Liver (tissue), 9 donors: ENCODE measurements around the gene HSP90AA1. TPM values are rescaled to one million over a fixed set of nuclear protein-coding genes. Genes with fewer than 3 reads are reported as not detected.

Source experiments
- DNase-seq: peaks from one replicate; pipeline ENCODE4 v3.0.0-alpha.2; 2017; ENCODE audit warnings: low spot score
- H3K27ac ChIP-seq, 2 donors: one replicate each; pipeline ENCODE4 v1.7.0; 2013; ENCODE audit warnings: inconsistent platforms in 2 of 2, low read length in 2 of 2, control low read depth in 1 of 2, low read depth in 1 of 2, mild to moderate bottlenecking in 1 of 2
- H3K27me3 ChIP-seq, 4 donors: one replicate each; pipeline versions ENCODE4 v1.6.1 to v1.7.0; 2013; ENCODE audit warnings: low read length in 3 of 4, inconsistent platforms in 1 of 4, mild to moderate bottlenecking in 1 of 4, moderate library complexity in 1 of 4; ENCODE audit not compliant: control insufficient read depth in 4 of 4, insufficient read depth in 4 of 4
- H3K36me3 ChIP-seq, 4 donors: one replicate each; pipeline versions ENCODE4 v1.6.1 to v1.7.0; 2013; ENCODE audit warnings: low read length in 3 of 4, mild to moderate bottlenecking in 3 of 4, low read depth in 1 of 4, moderate library complexity in 1 of 4; ENCODE audit not compliant: control insufficient read depth in 4 of 4, insufficient read depth in 3 of 4
- H3K4me1 ChIP-seq, 4 donors: one replicate each; pipeline versions ENCODE4 v1.6.1 to v1.7.0; 2013; ENCODE audit warnings: low read length in 3 of 4, mild to moderate bottlenecking in 3 of 4, moderate library complexity in 1 of 4; ENCODE audit not compliant: control insufficient read depth in 4 of 4, insufficient read depth in 4 of 4
- H3K4me3 ChIP-seq, 3 donors: one replicate each; pipeline versions ENCODE4 v1.6.1 to v1.7.0; 2013; ENCODE audit warnings: low read length in 3 of 3, control low read depth in 1 of 3, low read depth in 1 of 3, mild to moderate bottlenecking in 1 of 3
- H3K9ac ChIP-seq, 2 donors: one replicate each; pipeline ENCODE4 v1.7.0; 2013; ENCODE audit warnings: low read length in 2 of 2, mild to moderate bottlenecking in 2 of 2, moderate library complexity in 2 of 2, control low read depth in 1 of 2, low read depth in 1 of 2
- H3K9me3 ChIP-seq, 4 donors: one replicate each; pipeline versions ENCODE4 v1.6.1 to v1.7.0; 2013; ENCODE audit warnings: low read length in 3 of 4; ENCODE audit not compliant: control insufficient read depth in 4 of 4
- EGR1 ChIP-seq, 2 donors: IDR thresholded peaks; 2 replicates each; pipeline ENCODE4 v1.6.1; 2016 to 2018; ENCODE audit warnings: antibody characterized with exemption in 2 of 2, low read depth in 2 of 2
- FOXA1 ChIP-seq: IDR thresholded peaks from 2 replicates; pipeline ENCODE4 v1.6.1; 2016; ENCODE audit warnings: antibody characterized with exemption
- FOXA2 ChIP-seq: IDR thresholded peaks from 2 replicates; pipeline ENCODE4 v1.6.1; 2016; ENCODE audit warnings: antibody characterized with exemption
- GABPA ChIP-seq, 2 donors: IDR thresholded peaks in 1 of 2; conservative IDR thresholded peaks in 1 of 2; 2 replicates each; pipeline ENCODE4 v1.6.1; 2016; ENCODE audit warnings: antibody characterized with exemption in 2 of 2, mild to moderate bottlenecking in 1 of 2, moderate library complexity in 1 of 2
- HNF4A ChIP-seq, 2 donors: conservative IDR thresholded peaks; 2 replicates each; pipeline ENCODE4 v1.6.1; 2016; ENCODE audit warnings: antibody characterized with exemption in 2 of 2, mild to moderate bottlenecking in 2 of 2
- HNF4G ChIP-seq: IDR thresholded peaks from 2 replicates; pipeline ENCODE4 v1.6.1; 2016; ENCODE audit warnings: antibody characterized with exemption
- JUND ChIP-seq, 2 donors: IDR thresholded peaks; 2 replicates each; pipeline ENCODE4 v1.6.1; 2016; ENCODE audit warnings: antibody characterized with exemption in 2 of 2
- NR2F2 ChIP-seq: IDR thresholded peaks from 2 replicates; pipeline ENCODE4 v1.6.1; 2016; ENCODE audit warnings: antibody characterized with exemption
- RAD21 ChIP-seq, 2 donors: IDR thresholded peaks; 2 replicates each; pipeline ENCODE4 v1.6.1; 2016; ENCODE audit warnings: antibody characterized with exemption in 2 of 2, mild to moderate bottlenecking in 2 of 2
- RXRA ChIP-seq, 2 donors: IDR thresholded peaks; 2 replicates each; pipeline ENCODE4 v1.6.1; 2017 to 2018; ENCODE audit warnings: antibody characterized with exemption in 2 of 2, mild to moderate bottlenecking in 1 of 2
- SP1 ChIP-seq: IDR thresholded peaks from 2 replicates; pipeline ENCODE4 v1.6.1; 2018; ENCODE audit warnings: antibody characterized with exemption, mild to moderate bottlenecking
- TAF1 ChIP-seq: conservative IDR thresholded peaks from 2 replicates; pipeline ENCODE4 v1.6.1; 2016; ENCODE audit warnings: antibody characterized with exemption, mild to moderate bottlenecking
- YY1 ChIP-seq: IDR thresholded peaks from 2 replicates; pipeline ENCODE4 v1.6.1; 2016; ENCODE audit warnings: antibody characterized with exemption, mild to moderate bottlenecking
- WGBS: extraction: QIAGEN DNeasy Blood & Tissue Kit; methylation state at CpG from one replicate; pipeline ENCODE4 v1.1.7; 2013; 5-methylcytosine and 5-hydroxymethylcytosine counted together
- polyA plus RNA-seq, 2 donors: library from polyadenylated mRNA; stranded (reverse) in 1 of 2; unstranded in 1 of 2; fragments of 200-250 nt in 1 of 2; fragments of >200 nt in 1 of 2; fragmentation: Nextera tagmentation in 1 of 2; extraction: Ambion mirVana in 1 of 2; gene quantifications; one replicate each; pipeline versions ENCODE4 v1.2.1 to v1.2.3, GENCODE V29; 2013 to 2015
- total RNA-seq, 2 donors: library from RNA; depleted of rRNA; stranded (reverse); fragments of >200 nt; gene quantifications; one replicate each; pipeline ENCODE4 v1.2.3, GENCODE V29; 2014
- TF ChIP-seq, protein P1 (sequence below): IDR thresholded peaks from 2 replicates; pipeline ENCODE4 v1.6.1; 2016; ENCODE audit warnings: antibody characterized with exemption
- TF ChIP-seq, protein P2 (sequence below): fragments of 150-350 bp; IDR thresholded peaks from 2 replicates; pipeline ENCODE4 v1.5.1; 2017; ENCODE audit warnings: improper control_type of control experiment, low read depth, low read length; ENCODE audit not compliant: missing input control
- TF ChIP-seq, protein P3 (sequence below): IDR thresholded peaks from 2 replicates; pipeline ENCODE4 v1.6.1; 2016; ENCODE audit warnings: antibody characterized with exemption
- TF ChIP-seq, protein P4 (sequence below): IDR thresholded peaks from 2 replicates; pipeline ENCODE4 v1.6.1; 2016; ENCODE audit warnings: antibody characterized with exemption, mild to moderate bottlenecking
- TF ChIP-seq, protein P5 (sequence below): IDR thresholded peaks from 2 replicates; pipeline ENCODE4 v1.6.1; 2016; ENCODE audit warnings: antibody characterized with exemption
- donor health status: healthy.
- donor health status: healthy.
- donor health status: healthy.
- donor health status: healthy.
- donor health status: healthy.

HSP90AA1 gene
- total and polyA plus RNA-seq, 4 donors: 174 to 386 (median 287) TPM

DNA sequence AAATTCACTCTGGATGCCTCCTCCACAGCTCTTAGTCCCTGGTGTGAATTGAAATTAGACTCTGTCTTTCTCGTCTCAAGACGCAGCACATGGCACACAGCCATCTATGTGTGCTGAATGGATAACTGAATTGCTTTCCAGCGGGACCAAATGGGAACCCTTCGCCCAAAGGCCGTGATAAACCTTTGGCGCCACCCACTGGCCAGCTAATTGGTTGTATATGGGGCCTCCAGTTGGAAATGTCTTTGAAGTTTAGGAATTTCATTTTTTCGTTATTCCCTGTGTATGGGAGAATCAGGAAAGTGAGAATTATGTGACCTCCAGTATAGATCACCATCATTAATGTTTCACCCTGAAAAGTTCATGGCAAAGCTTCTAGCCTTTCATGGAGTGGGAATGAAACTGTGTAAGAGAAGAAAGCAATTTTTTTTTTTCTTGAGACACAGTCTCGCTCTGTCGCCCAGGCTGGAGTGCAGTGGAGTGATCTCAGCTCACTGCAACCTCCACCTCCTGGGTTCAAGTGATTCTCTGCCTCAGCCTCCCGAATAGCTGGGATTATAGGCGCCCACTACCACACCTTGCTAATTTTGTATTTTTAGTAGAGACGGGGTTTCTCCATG, 9.8 kb upstream of the HSP90AA1 start:
- H3K27me3 ChIP-seq: no peaks in the 10 kb centered on the region
- peak; percentile 87 for DNase-seq
- no peak overlapping the region for H3K27ac ChIP-seq
- TF ChIP-seq EGR1 (IDR thresholded peaks at IDR 0.05; ENCODE audit: low read depth in 2 of 2) (no peak), RAD21 (IDR thresholded peaks at IDR 0.05) (peak; percentile 97 to 98), JUND (IDR thresholded peaks at IDR 0.05) (no peak), GABPA (IDR thresholded peaks at IDR 0.05 in 1 of 2, conservative IDR thresholded peaks at IDR 0.05 in 1 of 2) (no peak), NR2F2 (no peak), YY1 (no peak), RXRA (IDR thresholded peaks at IDR 0.05) (no peak), FOXA1 (no peak), TAF1 (no peak), SP1 (no peak), HNF4G (no peak), HNF4A (conservative IDR thresholded peaks at IDR 0.05) (no peak), FOXA2 (no peak)
- TF ChIP-seq, protein P1, sequence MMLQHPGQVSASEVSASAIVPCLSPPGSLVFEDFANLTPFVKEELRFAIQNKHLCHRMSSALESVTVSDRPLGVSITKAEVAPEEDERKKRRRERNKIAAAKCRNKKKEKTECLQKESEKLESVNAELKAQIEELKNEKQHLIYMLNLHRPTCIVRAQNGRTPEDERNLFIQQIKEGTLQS: no peak
- TF ChIP-seq, protein P2, sequence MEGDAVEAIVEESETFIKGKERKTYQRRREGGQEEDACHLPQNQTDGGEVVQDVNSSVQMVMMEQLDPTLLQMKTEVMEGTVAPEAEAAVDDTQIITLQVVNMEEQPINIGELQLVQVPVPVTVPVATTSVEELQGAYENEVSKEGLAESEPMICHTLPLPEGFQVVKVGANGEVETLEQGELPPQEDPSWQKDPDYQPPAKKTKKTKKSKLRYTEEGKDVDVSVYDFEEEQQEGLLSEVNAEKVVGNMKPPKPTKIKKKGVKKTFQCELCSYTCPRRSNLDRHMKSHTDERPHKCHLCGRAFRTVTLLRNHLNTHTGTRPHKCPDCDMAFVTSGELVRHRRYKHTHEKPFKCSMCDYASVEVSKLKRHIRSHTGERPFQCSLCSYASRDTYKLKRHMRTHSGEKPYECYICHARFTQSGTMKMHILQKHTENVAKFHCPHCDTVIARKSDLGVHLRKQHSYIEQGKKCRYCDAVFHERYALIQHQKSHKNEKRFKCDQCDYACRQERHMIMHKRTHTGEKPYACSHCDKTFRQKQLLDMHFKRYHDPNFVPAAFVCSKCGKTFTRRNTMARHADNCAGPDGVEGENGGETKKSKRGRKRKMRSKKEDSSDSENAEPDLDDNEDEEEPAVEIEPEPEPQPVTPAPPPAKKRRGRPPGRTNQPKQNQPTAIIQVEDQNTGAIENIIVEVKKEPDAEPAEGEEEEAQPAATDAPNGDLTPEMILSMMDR: peak; percentile 84
- TF ChIP-seq, protein P3, sequence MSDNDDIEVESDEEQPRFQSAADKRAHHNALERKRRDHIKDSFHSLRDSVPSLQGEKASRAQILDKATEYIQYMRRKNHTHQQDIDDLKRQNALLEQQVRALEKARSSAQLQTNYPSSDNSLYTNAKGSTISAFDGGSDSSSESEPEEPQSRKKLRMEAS: no peak
- TF ChIP-seq, protein P4, sequence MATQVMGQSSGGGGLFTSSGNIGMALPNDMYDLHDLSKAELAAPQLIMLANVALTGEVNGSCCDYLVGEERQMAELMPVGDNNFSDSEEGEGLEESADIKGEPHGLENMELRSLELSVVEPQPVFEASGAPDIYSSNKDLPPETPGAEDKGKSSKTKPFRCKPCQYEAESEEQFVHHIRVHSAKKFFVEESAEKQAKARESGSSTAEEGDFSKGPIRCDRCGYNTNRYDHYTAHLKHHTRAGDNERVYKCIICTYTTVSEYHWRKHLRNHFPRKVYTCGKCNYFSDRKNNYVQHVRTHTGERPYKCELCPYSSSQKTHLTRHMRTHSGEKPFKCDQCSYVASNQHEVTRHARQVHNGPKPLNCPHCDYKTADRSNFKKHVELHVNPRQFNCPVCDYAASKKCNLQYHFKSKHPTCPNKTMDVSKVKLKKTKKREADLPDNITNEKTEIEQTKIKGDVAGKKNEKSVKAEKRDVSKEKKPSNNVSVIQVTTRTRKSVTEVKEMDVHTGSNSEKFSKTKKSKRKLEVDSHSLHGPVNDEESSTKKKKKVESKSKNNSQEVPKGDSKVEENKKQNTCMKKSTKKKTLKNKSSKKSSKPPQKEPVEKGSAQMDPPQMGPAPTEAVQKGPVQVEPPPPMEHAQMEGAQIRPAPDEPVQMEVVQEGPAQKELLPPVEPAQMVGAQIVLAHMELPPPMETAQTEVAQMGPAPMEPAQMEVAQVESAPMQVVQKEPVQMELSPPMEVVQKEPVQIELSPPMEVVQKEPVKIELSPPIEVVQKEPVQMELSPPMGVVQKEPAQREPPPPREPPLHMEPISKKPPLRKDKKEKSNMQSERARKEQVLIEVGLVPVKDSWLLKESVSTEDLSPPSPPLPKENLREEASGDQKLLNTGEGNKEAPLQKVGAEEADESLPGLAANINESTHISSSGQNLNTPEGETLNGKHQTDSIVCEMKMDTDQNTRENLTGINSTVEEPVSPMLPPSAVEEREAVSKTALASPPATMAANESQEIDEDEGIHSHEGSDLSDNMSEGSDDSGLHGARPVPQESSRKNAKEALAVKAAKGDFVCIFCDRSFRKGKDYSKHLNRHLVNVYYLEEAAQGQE: peak; percentile 19
- TF ChIP-seq, protein P5, sequence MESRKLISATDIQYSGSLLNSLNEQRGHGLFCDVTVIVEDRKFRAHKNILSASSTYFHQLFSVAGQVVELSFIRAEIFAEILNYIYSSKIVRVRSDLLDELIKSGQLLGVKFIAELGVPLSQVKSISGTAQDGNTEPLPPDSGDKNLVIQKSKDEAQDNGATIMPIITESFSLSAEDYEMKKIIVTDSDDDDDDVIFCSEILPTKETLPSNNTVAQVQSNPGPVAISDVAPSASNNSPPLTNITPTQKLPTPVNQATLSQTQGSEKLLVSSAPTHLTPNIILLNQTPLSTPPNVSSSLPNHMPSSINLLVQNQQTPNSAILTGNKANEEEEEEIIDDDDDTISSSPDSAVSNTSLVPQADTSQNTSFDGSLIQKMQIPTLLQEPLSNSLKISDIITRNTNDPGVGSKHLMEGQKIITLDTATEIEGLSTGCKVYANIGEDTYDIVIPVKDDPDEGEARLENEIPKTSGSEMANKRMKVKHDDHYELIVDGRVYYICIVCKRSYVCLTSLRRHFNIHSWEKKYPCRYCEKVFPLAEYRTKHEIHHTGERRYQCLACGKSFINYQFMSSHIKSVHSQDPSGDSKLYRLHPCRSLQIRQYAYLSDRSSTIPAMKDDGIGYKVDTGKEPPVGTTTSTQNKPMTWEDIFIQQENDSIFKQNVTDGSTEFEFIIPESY: no peak
- H3K9me3 ChIP-seq: no peaks in the 10 kb centered on the region
- no peak overlapping the region for H3K4me3 ChIP-seq
- 35% methylated on average over 12 of the region's 12 CpGs for WGBS
- no peaks in the 10 kb centered on the region for H3K36me3 ChIP-seq
- H3K4me1 ChIP-seq: peaks cover 0 to 6% (median 3%) of the 10 kb centered on the region in 4 donors
- no peak overlapping the region for H3K9ac ChIP-seq
